Mammary epithelial cell (primary cell): ENCODE results near the gene PLEKHO1.

Source experiments
- CTCF ChIP-seq, 2 donors: IDR thresholded peaks in 1 of 2; conservative IDR thresholded peaks in 1 of 2; 2 replicates each; pipeline ENCODE4 v1.5.1; 2011 to 2012; ENCODE audit warnings: inconsistent platforms in 2 of 2, low read length in 2 of 2, mild to moderate bottlenecking in 2 of 2, control low read depth in 1 of 2, low read depth in 1 of 2; ENCODE audit not compliant: insufficient read depth in 1 of 2; ENCODE audit errors: extremely low read depth in 1 of 2
- EZH2 ChIP-seq: IDR thresholded peaks from 2 replicates; pipeline ENCODE4 v1.6.1; 2012; ENCODE audit warnings: low read length, inconsistent platforms, borderline replicate concordance

DNA sequence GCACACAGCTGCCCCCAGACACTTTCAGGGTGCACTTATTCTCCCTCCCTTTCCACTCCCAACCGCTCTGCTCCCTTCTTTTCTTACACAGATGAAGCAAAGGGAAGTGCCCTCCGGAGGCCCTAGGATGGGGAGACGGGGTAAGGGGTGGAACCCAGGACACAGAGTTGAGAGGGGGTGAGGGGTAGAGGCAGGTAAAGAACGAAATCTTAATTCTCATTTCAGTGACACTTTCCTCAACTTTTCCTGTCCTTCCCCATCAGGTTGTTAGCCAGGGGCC is 12.8 kb downstream of the PLEKHO1 start:
- TF ChIP-seq CTCF (conservative IDR thresholded peaks at IDR 0.05 in 1 of 2, IDR thresholded peaks at IDR 0.05 in 1 of 2; ENCODE audit: extremely low read depth in 1 of 2, insufficient read depth in 1 of 2, low read depth in 1 of 2, low read length in 2 of 2), result peak in 1 of 2 donors; percentile 8
- TF ChIP-seq EZH2, result no peak
